Measurements from ENCODE around the gene CTH. TPM values are rescaled to one million over a fixed set of nuclear protein-coding genes. Genes with fewer than 3 reads are reported as not detected.

Gene CTH
- total RNA-seq (2022; extraction: Qiagen RNA extraction) = 1.2 to 1.9 TPM (median 1.5 TPM) in 5 replicates

DNA sequence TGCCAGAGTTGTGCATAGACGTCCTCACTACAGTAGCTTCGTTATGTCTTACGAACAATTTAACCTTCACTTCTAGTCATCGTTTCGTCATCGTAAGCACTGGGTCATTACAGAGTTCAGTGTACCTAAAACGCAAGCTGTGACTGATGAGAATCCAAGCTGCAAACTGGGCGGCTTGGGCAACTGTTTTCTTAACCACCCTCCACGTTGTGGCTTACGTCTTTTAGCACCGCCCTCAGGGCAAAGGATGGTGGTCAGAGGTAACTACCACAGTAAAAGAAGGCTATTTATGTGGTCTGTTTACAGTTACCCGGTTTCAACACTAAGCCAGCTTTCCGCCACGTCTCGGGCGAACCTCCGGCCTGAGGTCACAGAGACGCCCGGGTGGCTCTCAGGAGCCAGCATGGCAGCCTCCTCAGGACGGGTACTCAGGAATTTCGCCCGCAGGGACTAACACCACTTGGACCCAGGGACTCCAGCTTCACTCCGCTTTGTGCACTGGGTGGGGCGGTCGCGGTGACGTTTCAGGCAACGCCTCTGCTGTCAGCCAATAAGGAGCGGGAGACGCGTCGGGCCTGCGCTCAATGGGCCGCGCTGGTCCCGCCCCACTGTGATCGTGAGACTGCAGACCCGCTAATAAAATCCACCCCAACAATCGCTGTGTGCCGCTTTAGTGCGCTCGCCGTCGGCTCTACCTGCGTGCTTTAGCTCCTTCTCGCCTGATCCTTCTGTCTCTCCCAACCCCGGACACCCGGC lies at the start of gene CTH:
CTH (plus strand) TSS at position 665 of the 756 bp plus-strand sequence. CDS start 148 bp downstream, outside the sequence.

Other genes with a start within 250 kb of the CTH start
- gene LRRC40, start 205.7 kb upstream of the CTH start, total RNA-seq (2022; extraction: Qiagen RNA extraction) = 7.7 to 12.8 TPM (median 9.4 TPM) in 5 replicates
- gene SRSF11, start 189.9 kb upstream of the CTH start, total RNA-seq (2022; extraction: Qiagen RNA extraction) = 61.5 to 99.8 TPM (median 77.8 TPM) in 5 replicates
- gene ANKRD13C, start 56.5 kb upstream of the CTH start, total RNA-seq (2022; extraction: Qiagen RNA extraction) = 6.2 to 8.8 TPM (median 7.9 TPM) in 5 replicates

Data from A549 treated with CORT108297 at 1 μM for 4 hours (cell line).